Measurements from ENCODE around the gene OR4E2. TPM values are rescaled to one million over a fixed set of nuclear protein-coding genes. Genes with fewer than 3 reads are reported as not detected.

The OR4E2 gene
- polyA plus RNA-seq, 1 donor from 2014 or later, result not detected

GRCh38 chr14:21631084-21631483 is 22.6 kb upstream of the OR4E2 start:
- Histone ChIP-seq H3K27ac (ENCODE audit: low read length) (no peak overlapping the region), H3K9me3 (ENCODE audit: low read length) (no peaks in the 10 kb centered on the region), H3K9me2 (ENCODE audit: insufficient read depth, low read length) (no peaks in the 10 kb centered on the region), H4K20me1 (ENCODE audit: insufficient read depth) (no peaks in the 10 kb centered on the region), H3K4me3 (ENCODE audit: low read length) (no peak overlapping the region), H3F3A (ENCODE audit: insufficient read depth, low read length, poor library complexity, severe bottlenecking) (no peaks in the 10 kb centered on the region), H3K4me2 (ENCODE audit: low read length) (no peak overlapping the region), H3K27me3 (ENCODE audit: insufficient read depth, low read depth, low read length) (no peaks in the 10 kb centered on the region), H3K79me2 (replicated peaks; ENCODE audit: insufficient read depth, low read length) (no peaks in the 10 kb centered on the region), H3K9ac (ENCODE audit: low read length) (no peak overlapping the region), H3K36me3 (ENCODE audit: insufficient read depth, low read length) (no peaks in the 10 kb centered on the region), H2AFZ (ENCODE audit: low read depth, low read length) (no peak overlapping the region)
- TF ChIP-seq MXI1 (conservative IDR thresholded peaks at IDR 0.05; ENCODE audit: poor library complexity, severe bottlenecking) (no peak), EP300 (conservative IDR thresholded peaks at IDR 0.05; ENCODE audit: poor library complexity, severe bottlenecking) (no peak), SMC3 (conservative IDR thresholded peaks at IDR 0.05; ENCODE audit: poor library complexity) (no peak), EZH2 (IDR thresholded peaks at IDR 0.05; ENCODE audit: borderline replicate concordance, insufficient read depth, low read length, poor library complexity, severe bottlenecking) (no peak), POLR2AphosphoS5 (IDR thresholded peaks at IDR 0.05) (no peak), CTCF (IDR thresholded peaks at IDR 0.05; ENCODE audit: poor library complexity, severe bottlenecking) (no peak), RAD21 (conservative IDR thresholded peaks at IDR 0.05) (no peak), TAF1 (IDR thresholded peaks at IDR 0.05; ENCODE audit: low read depth) (no peak)
- TF ChIP-seq, protein P1, sequence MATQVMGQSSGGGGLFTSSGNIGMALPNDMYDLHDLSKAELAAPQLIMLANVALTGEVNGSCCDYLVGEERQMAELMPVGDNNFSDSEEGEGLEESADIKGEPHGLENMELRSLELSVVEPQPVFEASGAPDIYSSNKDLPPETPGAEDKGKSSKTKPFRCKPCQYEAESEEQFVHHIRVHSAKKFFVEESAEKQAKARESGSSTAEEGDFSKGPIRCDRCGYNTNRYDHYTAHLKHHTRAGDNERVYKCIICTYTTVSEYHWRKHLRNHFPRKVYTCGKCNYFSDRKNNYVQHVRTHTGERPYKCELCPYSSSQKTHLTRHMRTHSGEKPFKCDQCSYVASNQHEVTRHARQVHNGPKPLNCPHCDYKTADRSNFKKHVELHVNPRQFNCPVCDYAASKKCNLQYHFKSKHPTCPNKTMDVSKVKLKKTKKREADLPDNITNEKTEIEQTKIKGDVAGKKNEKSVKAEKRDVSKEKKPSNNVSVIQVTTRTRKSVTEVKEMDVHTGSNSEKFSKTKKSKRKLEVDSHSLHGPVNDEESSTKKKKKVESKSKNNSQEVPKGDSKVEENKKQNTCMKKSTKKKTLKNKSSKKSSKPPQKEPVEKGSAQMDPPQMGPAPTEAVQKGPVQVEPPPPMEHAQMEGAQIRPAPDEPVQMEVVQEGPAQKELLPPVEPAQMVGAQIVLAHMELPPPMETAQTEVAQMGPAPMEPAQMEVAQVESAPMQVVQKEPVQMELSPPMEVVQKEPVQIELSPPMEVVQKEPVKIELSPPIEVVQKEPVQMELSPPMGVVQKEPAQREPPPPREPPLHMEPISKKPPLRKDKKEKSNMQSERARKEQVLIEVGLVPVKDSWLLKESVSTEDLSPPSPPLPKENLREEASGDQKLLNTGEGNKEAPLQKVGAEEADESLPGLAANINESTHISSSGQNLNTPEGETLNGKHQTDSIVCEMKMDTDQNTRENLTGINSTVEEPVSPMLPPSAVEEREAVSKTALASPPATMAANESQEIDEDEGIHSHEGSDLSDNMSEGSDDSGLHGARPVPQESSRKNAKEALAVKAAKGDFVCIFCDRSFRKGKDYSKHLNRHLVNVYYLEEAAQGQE (IDR thresholded peaks at IDR 0.05; ENCODE audit: borderline replicate concordance), result no peak

DNA sequence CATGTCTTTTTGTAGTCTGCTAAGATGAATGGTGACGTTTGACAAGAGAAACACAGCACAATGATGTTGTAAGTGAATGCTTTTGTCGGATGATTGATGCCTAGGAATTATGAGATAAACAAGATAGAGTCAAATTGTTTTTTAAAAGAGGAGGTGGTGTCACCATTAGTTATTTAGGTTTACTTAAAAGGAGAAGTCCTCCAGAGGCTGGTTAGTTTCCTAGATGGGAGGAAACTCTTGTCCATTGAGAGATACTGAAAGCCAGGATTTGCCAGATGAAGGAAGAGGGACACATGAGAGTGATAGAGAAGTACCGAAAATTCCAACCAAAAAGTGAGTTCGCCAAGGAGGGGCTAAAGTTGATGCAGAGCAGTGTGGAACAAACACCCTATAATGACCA is 18.8 kb upstream of the OR4E2 start, which contains the start of gene OR10G2:
Gene OR10G2, minus strand, starts transcription at position 101 of the 400 bp plus-strand sequence. Its CDS starts 98 bp downstream, at position 3.
- Histone ChIP-seq H3K27ac (ENCODE audit: low read length) (no peak within 1 kb of the TSS), H2AFZ (ENCODE audit: low read depth, low read length) (no peak within 1 kb of the TSS), H4K20me1 (ENCODE audit: insufficient read depth) (no peaks in the 10 kb centered on the region), H3K9ac (ENCODE audit: low read length) (no peak within 1 kb of the TSS), H3K4me3 (ENCODE audit: low read length) (no peak within 1 kb of the TSS), H3F3A (ENCODE audit: insufficient read depth, low read length, poor library complexity, severe bottlenecking) (no peaks in the 10 kb centered on the region), H3K79me2 (replicated peaks; ENCODE audit: insufficient read depth, low read length) (no peaks in the 10 kb centered on the region), H3K36me3 (ENCODE audit: insufficient read depth, low read length) (no peaks in the 10 kb centered on the region), H3K9me2 (ENCODE audit: insufficient read depth, low read length) (no peaks in the 10 kb centered on the region), H3K4me2 (ENCODE audit: low read length) (no peak within 1 kb of the TSS), H3K9me3 (ENCODE audit: low read length) (no peaks in the 10 kb centered on the region), H3K27me3 (ENCODE audit: insufficient read depth, low read depth, low read length) (no peaks in the 10 kb centered on the region)
- no peak for TF ChIP-seq EZH2 (IDR thresholded peaks at IDR 0.05; ENCODE audit: borderline replicate concordance, insufficient read depth, low read length, poor library complexity, severe bottlenecking)
- no peak for TF ChIP-seq EP300 (conservative IDR thresholded peaks at IDR 0.05; ENCODE audit: poor library complexity, severe bottlenecking)
- TF ChIP-seq, protein P1 (IDR thresholded peaks at IDR 0.05; ENCODE audit: borderline replicate concordance), result no peak

Data from neural cell (in vitro differentiated cells).